HEK293T (cell line): Measurements from ENCODE around the gene RNASE4.

Source experiments
- ARNT ChIP-seq: fragments of 450-650 bp; IDR thresholded peaks from 2 replicates; pipeline ENCODE4 v1.6.1; 2017; ENCODE audit warnings: mild to moderate bottlenecking
- BHLHE40 ChIP-seq: fragments of 450-650 bp; IDR thresholded peaks from 2 replicates; pipeline ENCODE4 v1.6.1; 2016; ENCODE audit warnings: mild to moderate bottlenecking, moderate library complexity, borderline replicate concordance
- CTBP1 ChIP-seq: fragments of 450-650 bp; IDR thresholded peaks from 2 replicates; pipeline ENCODE4 v1.6.1; 2016; ENCODE audit warnings: borderline replicate concordance
- ELF4 ChIP-seq: fragments of 450-650 bp; IDR thresholded peaks from 2 replicates; pipeline ENCODE4 v1.6.1; 2017; ENCODE audit warnings: antibody characterized with exemption
- FOXA1 ChIP-seq: fragments of 450-650 bp; IDR thresholded peaks from 2 replicates; pipeline ENCODE4 v1.6.1; 2016; ENCODE audit warnings: mild to moderate bottlenecking
- FOXM1 ChIP-seq: fragments of 450-650 bp; IDR thresholded peaks from 2 replicates; pipeline ENCODE4 v1.6.1; 2017; ENCODE audit warnings: mild to moderate bottlenecking, borderline replicate concordance
- SP1 ChIP-seq: fragments of 450-650 bp; IDR thresholded peaks from 2 replicates; pipeline ENCODE4 v1.6.1; 2017
- SUZ12 ChIP-seq: fragments of 450-650 bp; IDR thresholded peaks from 2 replicates; pipeline ENCODE4 v1.6.1; 2016; ENCODE audit warnings: mild to moderate bottlenecking
- TARDBP ChIP-seq: fragments of 450-650 bp; IDR thresholded peaks from 2 replicates; pipeline ENCODE4 v1.6.1; 2016
- ZNF384 ChIP-seq: fragments of 450-650 bp; IDR thresholded peaks from 2 replicates; pipeline ENCODE4 v1.6.1; 2016
- TF ChIP-seq, protein P1 (sequence below): fragments of 450-650 bp; IDR thresholded peaks from 2 replicates; pipeline ENCODE4 v1.6.1; 2016

DNA sequence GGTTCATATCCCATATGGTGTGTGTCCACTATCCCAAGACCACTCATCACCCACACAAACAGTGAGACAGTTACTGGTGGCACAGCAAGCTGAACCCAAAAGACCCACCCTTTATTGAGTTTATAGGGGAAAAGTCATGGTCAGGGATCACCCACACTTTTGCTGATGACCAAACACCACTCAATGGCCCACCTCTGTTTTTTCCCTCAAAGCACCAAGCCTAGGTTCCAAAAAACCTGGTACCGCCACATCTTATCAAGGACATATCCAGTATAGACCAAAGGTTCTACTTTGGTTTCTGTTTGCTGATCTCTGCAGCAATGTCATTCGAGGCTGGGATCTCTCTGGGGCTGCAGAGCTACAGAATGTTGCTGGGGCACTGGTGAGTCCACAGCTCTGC, 23.2 kb upstream of the RNASE4 start:
- TF ChIP-seq ZNF384 (no peak), ELF4 (no peak), SP1 (no peak), BHLHE40 (no peak), FOXA1 (no peak), FOXM1 (no peak), TARDBP (no peak), ARNT (no peak), CTBP1 (no peak), SUZ12 (no peak)
- TF ChIP-seq, protein P1, sequence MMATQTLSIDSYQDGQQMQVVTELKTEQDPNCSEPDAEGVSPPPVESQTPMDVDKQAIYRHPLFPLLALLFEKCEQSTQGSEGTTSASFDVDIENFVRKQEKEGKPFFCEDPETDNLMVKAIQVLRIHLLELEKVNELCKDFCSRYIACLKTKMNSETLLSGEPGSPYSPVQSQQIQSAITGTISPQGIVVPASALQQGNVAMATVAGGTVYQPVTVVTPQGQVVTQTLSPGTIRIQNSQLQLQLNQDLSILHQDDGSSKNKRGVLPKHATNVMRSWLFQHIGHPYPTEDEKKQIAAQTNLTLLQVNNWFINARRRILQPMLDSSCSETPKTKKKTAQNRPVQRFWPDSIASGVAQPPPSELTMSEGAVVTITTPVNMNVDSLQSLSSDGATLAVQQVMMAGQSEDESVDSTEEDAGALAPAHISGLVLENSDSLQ = no peak
